Lung (tissue), 12 donors: ENCODE measurements around the gene BRINP1. TPM values are rescaled to one million over a fixed set of nuclear protein-coding genes. Genes with fewer than 3 reads are reported as not detected.

Experiments
- ATAC-seq: fragments of 200-7000 bp; cut with Tn5 transposase; one replicate; pipeline ENCODE4 v1.9.1; 2020; ENCODE audit warnings: moderate number of reproducible peaks; ENCODE audit not compliant: insufficient read depth, low FRiP score
- DNase-seq, 3 donors: peaks; one replicate each; pipeline ENCODE4 v3.0.0-alpha.2; 2013 to 2017
- H3K27ac ChIP-seq, 2 donors: one replicate each; pipeline ENCODE4 v1.5.1; 2013; ENCODE audit warnings: mild to moderate bottlenecking in 2 of 2, moderate library complexity in 2 of 2, control low read depth in 1 of 2, inconsistent platforms in 1 of 2, low read depth in 1 of 2, low read length in 1 of 2
- H3K27me3 ChIP-seq, 3 donors: one replicate each; pipeline ENCODE4 v1.5.1; 2013; ENCODE audit warnings: low read length in 2 of 3; ENCODE audit not compliant: control insufficient read depth in 3 of 3, insufficient read depth in 3 of 3
- H3K36me3 ChIP-seq, 4 donors: one replicate each; pipeline ENCODE4 v1.5.1; 2013; ENCODE audit warnings: low read length in 4 of 4, mild to moderate bottlenecking in 1 of 4, moderate library complexity in 1 of 4; ENCODE audit not compliant: control insufficient read depth in 4 of 4, insufficient read depth in 4 of 4
- H3K4me1 ChIP-seq, 5 donors: one replicate each; pipeline ENCODE4 v1.5.1; 2013; ENCODE audit warnings: low read length in 5 of 5, mild to moderate bottlenecking in 2 of 5, moderate library complexity in 1 of 5; ENCODE audit not compliant: control insufficient read depth in 5 of 5, insufficient read depth in 5 of 5
- H3K4me3 ChIP-seq: one replicate; pipeline ENCODE4 v1.5.1; 2013; ENCODE audit warnings: mild to moderate bottlenecking, control low read depth, moderate library complexity
- H3K9ac ChIP-seq, 2 donors: one replicate each; pipeline ENCODE4 v1.5.1; 2013; ENCODE audit warnings: low read length in 2 of 2, control low read depth in 1 of 2; ENCODE audit not compliant: insufficient read depth in 1 of 2
- H3K9me3 ChIP-seq, 4 donors: one replicate each; pipeline ENCODE4 v1.5.1; 2013; ENCODE audit warnings: low read length in 3 of 4, mild to moderate bottlenecking in 1 of 4, moderate library complexity in 1 of 4; ENCODE audit not compliant: control insufficient read depth in 4 of 4, insufficient read depth in 3 of 4
- WGBS, 2 donors: extraction: QIAGEN DNeasy Blood & Tissue Kit; methylation state at CpG; one replicate each; pipeline ENCODE4 v1.1.7; 2013; 5-methylcytosine and 5-hydroxymethylcytosine counted together
- polyA plus RNA-seq, 2 donors: library from polyadenylated mRNA; stranded (reverse); fragments of 200-250 nt; gene quantifications; one replicate each; pipeline ENCODE4 v1.2.1, GENCODE V29; 2013
- total RNA-seq, 2 donors: library from RNA; depleted of rRNA in 1 of 2; stranded (reverse); fragments of >200 nt in 1 of 2; gene quantifications; one replicate each; pipeline ENCODE4 v1.2.1, GENCODE V29; 2014 to 2021
- TF ChIP-seq, protein P1 (sequence below): IDR thresholded peaks from 2 replicates; pipeline ENCODE4 v1.5.1; 2012; ENCODE audit warnings: mild to moderate bottlenecking; ENCODE audit errors: control extremely low read depth, extremely low read depth
- donor health status: control.
- donor health status: control.
- donor health status: Bipolar disorder and iron deficiency.
- donor health status: healthy.
- donor health status: DM: yes; HTN: yes; CAD: no.

BRINP1 gene
- total and polyA plus RNA-seq, 4 donors: 0.14 to 1.4 (median 0.42) TPM

DNA sequence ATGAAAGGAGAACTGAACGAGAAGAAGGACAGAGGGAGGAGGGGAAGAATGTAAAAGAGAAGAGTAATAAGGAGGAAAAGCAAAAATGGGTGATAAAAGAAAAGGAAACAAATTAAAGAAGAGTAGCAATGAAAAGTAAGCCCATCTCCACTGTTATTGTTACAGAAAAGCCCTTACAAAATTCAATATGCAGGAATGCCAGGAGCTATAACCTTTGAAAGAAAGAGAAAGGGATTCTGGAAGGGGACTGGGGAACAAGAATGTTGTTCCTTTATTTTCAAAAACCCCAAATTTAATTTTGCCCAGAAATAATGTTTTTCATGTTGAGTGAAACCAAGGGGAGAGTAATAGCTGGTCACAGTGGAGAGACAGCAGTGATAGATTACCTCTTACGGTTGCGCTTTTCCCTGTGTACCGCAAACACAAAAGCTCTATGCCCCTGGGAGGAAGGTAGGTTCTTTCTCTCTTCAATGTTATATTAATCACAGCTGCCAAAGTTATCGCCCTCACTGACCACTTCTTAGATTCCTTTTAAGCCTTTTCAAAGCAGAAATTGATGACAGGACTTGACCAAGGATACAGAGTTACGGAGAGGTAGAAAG is 86.7 kb downstream of the BRINP1 start:
- Histone ChIP-seq H3K9ac (no peak overlapping the region), H3K4me3 (no peak overlapping the region), H3K27me3 (peaks cover 0 to 15% (median 8%) of the 10 kb centered on the region in 3 donors), H3K27ac (no peak overlapping the region), H3K9me3 (no peaks in the 10 kb centered on the region), H3K4me1 (no peaks in the 10 kb centered on the region), H3K36me3 (no peaks in the 10 kb centered on the region)
- no peak for ATAC-seq
- DNase-seq: no peak
- TF ChIP-seq, protein P1, sequence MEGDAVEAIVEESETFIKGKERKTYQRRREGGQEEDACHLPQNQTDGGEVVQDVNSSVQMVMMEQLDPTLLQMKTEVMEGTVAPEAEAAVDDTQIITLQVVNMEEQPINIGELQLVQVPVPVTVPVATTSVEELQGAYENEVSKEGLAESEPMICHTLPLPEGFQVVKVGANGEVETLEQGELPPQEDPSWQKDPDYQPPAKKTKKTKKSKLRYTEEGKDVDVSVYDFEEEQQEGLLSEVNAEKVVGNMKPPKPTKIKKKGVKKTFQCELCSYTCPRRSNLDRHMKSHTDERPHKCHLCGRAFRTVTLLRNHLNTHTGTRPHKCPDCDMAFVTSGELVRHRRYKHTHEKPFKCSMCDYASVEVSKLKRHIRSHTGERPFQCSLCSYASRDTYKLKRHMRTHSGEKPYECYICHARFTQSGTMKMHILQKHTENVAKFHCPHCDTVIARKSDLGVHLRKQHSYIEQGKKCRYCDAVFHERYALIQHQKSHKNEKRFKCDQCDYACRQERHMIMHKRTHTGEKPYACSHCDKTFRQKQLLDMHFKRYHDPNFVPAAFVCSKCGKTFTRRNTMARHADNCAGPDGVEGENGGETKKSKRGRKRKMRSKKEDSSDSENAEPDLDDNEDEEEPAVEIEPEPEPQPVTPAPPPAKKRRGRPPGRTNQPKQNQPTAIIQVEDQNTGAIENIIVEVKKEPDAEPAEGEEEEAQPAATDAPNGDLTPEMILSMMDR: no peak
- WGBS, 2 donors: 18 to 30% methylated on average over 6 of the region's 6 CpGs

DNA sequence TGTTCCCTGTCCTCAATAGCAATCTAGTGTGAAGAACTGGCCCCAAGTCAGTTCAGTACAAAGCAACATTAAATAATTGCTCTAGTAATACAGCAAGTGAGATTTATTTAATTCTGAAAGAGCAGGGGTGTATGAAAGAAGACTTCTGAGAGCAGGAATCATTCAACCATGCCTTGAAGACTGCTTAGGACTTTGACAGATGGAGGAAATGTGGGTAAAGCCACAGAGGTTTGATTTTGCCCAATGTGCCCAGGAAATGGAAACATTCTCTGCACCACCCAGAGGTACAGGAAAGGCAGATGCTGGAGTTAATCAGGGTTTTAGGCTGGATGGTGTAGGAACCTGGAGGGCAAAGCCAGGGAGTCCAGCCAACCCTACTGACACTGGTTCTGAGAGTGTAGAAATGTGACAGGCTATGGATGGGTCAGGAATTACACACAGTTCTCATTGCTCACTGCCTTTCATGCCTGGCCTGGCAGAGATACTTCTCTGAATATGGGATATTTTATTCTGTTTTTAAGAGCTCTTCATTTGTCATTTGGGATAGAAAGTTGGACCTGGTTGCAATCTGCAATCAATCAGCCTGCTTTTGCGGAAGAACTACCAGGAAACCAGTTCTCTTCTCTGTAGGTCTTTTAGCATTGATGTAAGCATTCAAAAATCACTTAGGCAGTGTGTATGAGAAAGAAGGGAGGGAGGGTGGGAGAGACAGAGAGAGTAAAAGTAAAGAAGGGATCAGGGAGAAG is 88.3 kb downstream of the BRINP1 start:
- DNase-seq: no peak
- Histone ChIP-seq H3K27me3 (peaks cover 0 to 15% (median 8%) of the 10 kb centered on the region in 3 donors), H3K4me3 (no peak overlapping the region), H3K4me1 (no peaks in the 10 kb centered on the region), H3K9ac (no peak overlapping the region), H3K36me3 (no peaks in the 10 kb centered on the region), H3K27ac (no peak overlapping the region), H3K9me3 (no peaks in the 10 kb centered on the region)
- ATAC-seq: no peak
- TF ChIP-seq, protein P1: no peak
- WGBS, 2 donors: 82 to 93% methylated on average over 1 of the region's 1 CpG

DNA sequence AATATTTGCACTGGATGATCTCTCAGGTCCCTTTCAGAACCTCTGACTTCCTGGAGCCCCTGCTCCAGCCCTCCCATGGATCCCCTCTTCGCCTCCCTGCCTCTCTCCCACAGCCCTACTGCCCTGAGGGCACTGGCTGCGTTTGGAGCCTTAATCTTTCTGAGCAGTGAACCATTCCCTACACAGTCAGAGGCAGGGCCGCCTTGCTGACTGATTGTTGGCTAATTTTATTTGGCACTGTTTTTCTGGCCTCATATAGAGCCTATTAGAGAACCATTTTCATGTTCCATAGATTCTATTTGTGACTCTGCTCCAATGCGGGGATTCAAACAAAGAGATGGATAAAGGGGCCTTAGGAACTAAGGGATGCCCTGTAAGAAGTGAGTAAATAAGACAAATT is 91.1 kb downstream of the BRINP1 start:
- no peaks in the 10 kb centered on the region for H3K4me1 ChIP-seq
- no peak overlapping the region for H3K4me3 ChIP-seq
- no peak overlapping the region for H3K27ac ChIP-seq
- H3K27me3 ChIP-seq: peaks cover 0 to 13% (median 8%) of the 10 kb centered on the region in 3 donors
- H3K9ac ChIP-seq: no peak overlapping the region
- H3K36me3 ChIP-seq: no peaks in the 10 kb centered on the region
- ATAC-seq (no peak), DNase-seq (no peak)
- H3K9me3 ChIP-seq: no peaks in the 10 kb centered on the region
- 67 to 71% methylated on average over 4 of the region's 4 CpGs for WGBS, 2 donors
- TF ChIP-seq, protein P1: no peak
